HG03520 (cell line): Measurements from ENCODE around the gene TBL3.

Experiments
- ATAC-seq: cut with Tn5 transposase; IDR thresholded peaks from one replicate; pipeline ENCODE4 v1.9.1; 2021; ENCODE audit warnings: mild to moderate bottlenecking, moderate library complexity; ENCODE audit not compliant: unreplicated experiment

TBL3 gene

GRCh38 chr16:1963806-1964505, 7.9 kb upstream of the TBL3 start:
- peak; percentile 1 for ATAC-seq

- peak; percentile 81 for ATAC-seq
Measured at GRCh38 chr16:1964506-1965395, 7.1 kb upstream of the TBL3 start, which contains the start of gene RPS2. Gene RPS2, minus strand, starts transcription at chr16:1964826. Its CDS starts 201 bp downstream, at chr16:1964625.

GRCh38 chr16:1965396-1966001, 6.4 kb upstream of the TBL3 start:
- ATAC-seq: no peak

GRCh38 chr16:1966460-1966859, 5.4 kb upstream of the TBL3 start, which contains the start of gene RNF151:
Gene RNF151, plus strand, starts transcription at chr16:1966856. Its CDS starts 26 bp downstream, at chr16:1966882.
- no peak for ATAC-seq

- no peak for ATAC-seq
Measured at GRCh38 chr16:1968146-1968953, 3.5 kb upstream of the TBL3 start.

GRCh38 chr16:1972490-1972877, 631 bp downstream of the TBL3 start:
- peak; percentile 6 for ATAC-seq

GRCh38 chr16:1973461-1974156, 1.8 kb downstream of the TBL3 start:
- ATAC-seq: no peak

- no peak for ATAC-seq
Measured at GRCh38 chr16:1974157-1975070, 2.6 kb downstream of the TBL3 start.

GRCh38 chr16:1975432-1976215, 3.8 kb downstream of the TBL3 start:
- ATAC-seq: no peak

GRCh38 chr16:1976216-1976520, 4.3 kb downstream of the TBL3 start:
- ATAC-seq: no peak

- no peak for ATAC-seq
Measured at GRCh38 chr16:1976951-1977874, 5.4 kb downstream of the TBL3 start.

- no peak for ATAC-seq
Measured at GRCh38 chr16:1977875-1978268, 6.0 kb downstream of the TBL3 start.

- ATAC-seq: no peak
Measured at GRCh38 chr16:1978476-1979120, 6.7 kb downstream of the TBL3 start.

GRCh38 chr16:1979271-1980029, 7.6 kb downstream of the TBL3 start:
- no peak for ATAC-seq

GRCh38 chr16:1980030-1980769, 8.3 kb downstream of the TBL3 start:
- ATAC-seq: no peak

- ATAC-seq: no peak
Measured at GRCh38 chr16:1980770-1981087, 8.9 kb downstream of the TBL3 start.
